Stimulated activated CD4-positive, alpha-beta T cell treated with anti-CD3 and anti-CD28 coated beads, Interleukin-2, amount 100 ng/mL, for 4 hours (primary cell): ENCODE measurements around the gene GOLT1A.

ENCODE experiments used
- DNase-seq: peaks from one replicate; pipeline ENCODE4 v3.0.0-alpha.2; 2020; ENCODE audit warnings: low read depth

GOLT1A gene

DNA sequence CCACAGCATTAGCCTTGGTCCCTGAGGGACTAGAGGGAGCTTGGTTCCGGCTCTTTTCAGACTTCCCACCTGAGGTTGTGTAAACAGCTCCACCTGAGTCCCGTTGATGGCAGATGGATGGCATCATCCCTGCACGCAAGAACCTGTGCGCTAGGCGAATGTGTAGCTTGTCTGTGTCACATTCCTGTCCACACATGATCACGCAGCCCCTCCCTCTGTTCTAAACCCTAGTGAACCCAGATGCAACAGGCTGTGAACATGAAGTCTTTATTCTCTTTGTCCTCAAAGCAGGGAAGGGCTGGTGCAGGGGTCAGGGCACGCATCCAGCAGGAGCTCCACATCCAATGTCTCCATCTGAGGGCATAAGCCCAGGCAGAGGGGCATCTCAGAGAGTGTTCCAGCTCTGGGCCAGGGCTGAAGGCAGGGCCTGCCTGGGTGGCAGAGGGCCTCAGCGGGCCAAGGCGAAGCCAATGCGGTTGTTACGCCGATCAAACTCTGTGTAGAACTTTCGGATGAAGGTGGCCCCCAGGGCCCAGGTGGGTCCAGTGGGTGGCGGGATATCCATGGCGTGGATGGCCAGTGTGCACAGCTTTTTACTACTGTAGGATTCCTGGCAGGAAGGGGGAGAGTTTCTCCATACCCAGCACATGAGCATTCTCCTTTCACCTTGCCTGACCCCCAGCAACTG, 59.1 kb downstream of the GOLT1A start:
- DNase-seq = no peak

DNA sequence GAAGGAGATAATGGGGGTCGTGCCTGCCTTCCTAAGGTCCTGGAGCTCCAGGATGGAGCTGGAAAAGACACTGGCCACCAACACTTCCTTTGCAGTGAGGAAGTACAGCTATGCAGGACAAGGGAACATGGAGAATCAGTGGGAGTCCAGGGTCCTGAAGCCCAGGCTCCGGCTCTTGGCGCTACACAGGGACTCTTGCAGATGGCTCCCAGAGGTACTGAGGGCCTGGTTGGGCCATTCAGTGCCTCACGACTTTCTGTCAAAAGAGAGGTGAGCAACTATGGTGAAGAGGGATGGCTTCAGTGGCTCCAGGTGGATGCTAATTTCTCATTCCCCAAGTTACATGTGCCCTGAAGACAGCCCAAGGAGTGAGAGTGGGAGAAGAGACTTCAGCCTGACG, 60.1 kb downstream of the GOLT1A start:
- DNase-seq = no peak

DNA sequence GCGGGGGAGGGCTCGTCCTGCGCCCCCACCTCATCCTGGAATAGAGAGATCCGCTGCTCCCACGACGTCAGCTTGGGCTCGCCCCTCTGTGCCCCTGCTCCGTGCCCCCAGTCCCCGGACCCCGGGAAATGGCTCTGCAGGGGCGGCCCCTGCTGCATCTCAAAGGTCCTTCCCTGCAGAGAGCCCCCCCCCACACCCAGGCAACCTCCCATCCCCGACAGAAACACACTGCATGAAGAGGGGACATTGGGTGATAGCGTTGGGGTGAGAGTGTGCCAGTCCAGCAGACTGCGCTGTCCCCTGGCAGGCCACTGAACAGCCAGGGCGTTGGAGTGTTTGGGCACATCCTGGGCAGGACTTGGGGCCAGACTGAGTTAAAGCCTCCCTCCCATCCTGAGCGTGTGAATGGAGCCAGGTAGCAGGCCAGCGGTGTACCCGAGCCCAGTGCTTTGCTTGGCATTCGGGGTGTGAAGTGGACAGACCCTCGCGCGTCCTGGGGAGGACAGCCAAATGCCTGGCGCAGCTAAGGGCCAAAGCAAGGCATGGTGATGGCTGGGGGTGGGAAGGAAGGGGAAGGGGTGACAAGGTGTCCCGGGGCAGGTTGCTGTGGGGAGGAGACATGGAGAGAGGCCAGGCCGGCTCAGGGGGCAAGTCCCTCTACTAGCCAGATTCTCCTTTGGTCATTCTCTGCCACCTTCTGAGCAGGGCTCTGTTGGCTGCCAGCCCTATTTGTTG, 61.3 kb downstream of the GOLT1A start:
- DNase-seq = no peak

DNA sequence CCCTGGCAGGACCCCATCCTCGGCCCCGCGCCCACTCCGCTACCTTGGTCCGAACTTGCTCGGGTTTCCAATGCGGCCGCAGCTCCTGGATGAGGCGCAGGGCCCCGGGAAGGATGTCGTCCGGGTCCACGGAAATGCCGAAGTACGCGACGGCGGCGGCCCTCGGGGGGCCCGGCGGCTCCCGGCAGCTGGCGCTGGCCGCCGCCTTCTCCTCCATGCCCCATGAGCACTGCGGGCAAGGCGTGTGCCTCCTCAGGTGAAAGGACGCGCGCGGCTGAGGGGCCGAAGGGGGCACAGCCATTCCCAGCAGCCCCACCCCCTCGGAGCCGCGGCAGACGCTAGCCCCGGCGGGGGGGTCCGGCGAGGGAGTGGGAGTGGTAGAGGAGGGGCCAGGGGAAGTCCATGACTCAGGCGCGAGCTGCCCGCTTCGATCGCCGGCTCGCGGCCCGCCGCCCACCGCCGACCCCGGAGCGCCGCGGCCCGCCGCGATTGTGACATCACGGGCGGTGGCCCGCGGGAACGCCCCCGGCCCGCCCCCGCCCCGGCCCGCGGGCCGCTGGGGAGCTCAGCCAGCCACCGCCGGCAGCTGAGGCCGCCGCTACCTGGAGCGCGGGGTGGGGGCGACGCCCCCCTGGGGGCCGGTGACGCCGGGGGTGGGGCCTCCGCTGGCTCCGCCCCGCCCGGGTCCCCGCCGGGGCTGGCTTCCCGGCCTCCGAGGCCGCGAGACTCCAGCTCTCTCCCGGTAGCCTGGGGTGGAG, 62.1 kb downstream of the GOLT1A start, which contains the start of gene ETNK2:
ETNK2 (minus strand) TSS at position 493 of the 758 bp plus-strand sequence; CDS start at position 301, 192 bp downstream.
- DNase-seq = peak; percentile 46

DNA sequence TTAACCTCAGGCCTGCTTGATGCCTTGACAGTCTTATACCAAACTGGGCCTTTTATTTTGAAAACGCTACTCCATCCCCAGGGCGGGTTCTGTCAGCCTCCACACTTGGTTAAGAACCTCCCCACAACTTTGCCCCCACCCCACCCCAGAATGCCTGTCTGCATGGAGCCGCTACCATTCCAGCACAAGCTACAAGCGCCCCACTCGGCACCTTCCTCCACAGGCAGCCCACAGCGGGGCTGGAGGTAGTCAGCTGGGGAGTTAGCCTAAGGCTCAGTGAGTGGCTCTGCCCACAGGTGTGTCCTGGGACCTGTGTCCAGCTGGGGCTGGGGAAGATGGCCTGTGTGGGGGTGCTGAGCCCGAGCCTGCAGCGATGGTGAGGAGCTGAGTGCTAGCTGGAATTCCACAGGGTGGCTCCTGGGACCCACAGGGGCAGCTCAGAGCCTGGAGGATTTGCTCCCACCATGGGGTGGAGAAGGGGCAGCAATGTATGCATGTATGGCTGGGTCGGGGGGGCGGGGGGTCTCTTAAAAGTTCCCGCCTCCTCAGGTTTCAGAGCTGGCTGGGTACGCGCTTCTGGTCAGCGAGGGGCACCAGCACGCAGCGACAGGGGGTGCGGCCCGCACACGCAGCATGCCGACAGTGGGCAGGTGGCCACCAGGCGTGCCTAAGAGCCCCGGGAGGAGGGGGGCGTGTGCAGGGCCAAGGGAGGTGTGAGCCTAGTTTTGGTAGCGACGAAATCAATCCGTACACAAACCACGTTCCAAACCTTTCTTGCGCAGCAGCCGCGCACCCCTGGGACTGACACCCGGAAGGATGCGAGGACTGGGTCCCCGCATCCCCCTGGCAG, 62.9 kb downstream of the GOLT1A start:
- no peak for DNase-seq

DNA sequence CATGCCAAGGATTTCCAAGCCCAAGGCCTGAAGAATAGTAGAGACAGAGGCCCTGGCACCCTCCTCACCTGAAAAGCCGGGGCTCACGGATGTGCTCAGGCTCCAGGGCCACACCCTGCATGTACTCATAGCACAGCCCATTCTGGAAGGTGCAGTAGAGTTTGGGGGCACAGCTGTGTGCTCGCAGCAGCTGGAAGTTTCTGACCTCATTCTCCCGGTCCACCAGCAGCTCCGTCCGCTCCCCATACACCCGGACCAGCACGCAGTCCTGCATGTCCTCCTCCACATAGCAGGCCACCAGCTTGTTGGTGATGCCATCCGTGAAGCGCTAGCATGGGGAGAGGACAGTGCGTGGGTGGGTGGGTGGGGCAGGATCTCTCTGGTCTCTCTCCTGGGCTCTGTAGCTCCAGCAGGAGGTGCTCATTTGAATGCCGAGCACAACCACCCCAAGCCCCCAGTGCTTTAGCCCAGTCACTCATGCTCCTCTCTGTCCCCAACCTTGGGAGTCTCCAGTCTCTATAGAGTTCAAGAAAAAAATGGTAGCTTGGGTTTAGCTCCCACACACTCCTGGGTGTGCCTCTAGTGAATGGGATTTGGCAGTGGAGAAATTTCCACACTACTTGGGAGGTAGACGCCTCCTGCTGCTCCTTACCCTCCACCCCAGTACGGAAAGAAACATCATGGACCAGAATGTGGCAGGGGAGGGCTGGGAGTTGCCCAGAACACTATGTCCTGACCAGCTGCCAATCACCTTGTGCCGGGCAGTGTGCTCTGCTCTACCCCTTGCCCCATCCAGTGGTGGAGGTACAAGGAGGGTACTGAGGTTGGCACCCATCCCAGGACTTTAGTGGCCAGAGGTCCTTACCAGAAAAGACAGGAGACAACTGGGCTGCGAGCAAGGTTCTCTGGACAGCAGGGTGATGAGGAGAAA, 63.9 kb downstream of the GOLT1A start:
- no peak for DNase-seq

DNA sequence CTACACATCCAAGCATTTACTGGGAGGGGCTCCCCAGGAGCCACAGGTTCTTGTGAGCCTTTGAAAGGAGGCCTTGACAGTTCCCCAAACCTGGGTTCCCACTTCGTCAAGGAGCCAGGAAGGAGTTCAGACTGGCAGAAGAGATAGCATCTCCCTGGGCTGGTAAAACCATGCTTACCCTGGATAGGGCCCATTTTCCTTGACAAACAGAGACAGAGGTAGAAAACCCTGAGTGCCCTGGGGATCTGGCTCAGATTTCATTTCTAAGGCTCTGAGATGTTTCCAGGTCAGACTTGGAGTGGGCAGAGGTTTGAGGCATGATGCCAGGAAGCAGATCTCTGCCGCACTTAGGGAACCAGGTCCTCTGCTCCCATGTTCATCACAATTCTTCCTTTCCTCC, 64.7 kb downstream of the GOLT1A start:
- no peak for DNase-seq
